HAP-1 (cell line): ENCODE measurements around the gene FBXW12.

Experiments used
- DNase-seq, 2 experiments: peaks; one replicate each; pipeline ENCODE4 v3.0.0-alpha.2; 2016 to 2020; ENCODE audit warnings: low spot score in 2 of 2
- H3K27me3 ChIP-seq: fragments of 250-450 bp; sonication (Bioruptor Pico); 2 replicates; pipeline ENCODE4 v1.5.1; 2020; ENCODE audit warnings: low read depth, mild to moderate bottlenecking, moderate library complexity
- H3K36me3 ChIP-seq: fragments of 250-450 bp; sonication (Bioruptor Pico); replicated peaks from 2 replicates; pipeline ENCODE4 v1.5.1; 2020; ENCODE audit warnings: mild to moderate bottlenecking
- H3K4me1 ChIP-seq: fragments of 250-450 bp; sonication (Bioruptor Pico); 2 replicates; pipeline ENCODE4 v1.5.1; 2020; ENCODE audit warnings: mild to moderate bottlenecking
- H3K4me3 ChIP-seq: fragments of 250-450 bp; sonication (Bioruptor Pico); 2 replicates; pipeline ENCODE4 v1.5.1; 2020; ENCODE audit warnings: mild to moderate bottlenecking, moderate library complexity
- H3K9me3 ChIP-seq: fragments of 250-450 bp; sonication (Bioruptor Pico); 2 replicates; pipeline ENCODE4 v1.5.1; 2020; ENCODE audit warnings: mild to moderate bottlenecking, moderate library complexity
- in situ Hi-C: fragments of 300-500 bp; cut with MboI; formaldehyde crosslinking; loops from 3 replicates; pipeline ENCODE4 v1.14.3; 2020; ENCODE audit warnings: low sequenced_read_pairs, inconsistent platforms, mixed read lengths

The FBXW12 gene

GRCh38 chr3:48416091-48416505, 44.1 kb downstream of the FBXW12 start:
- no peaks in the 10 kb centered on the region for H3K9me3 ChIP-seq
- no peaks in the 10 kb centered on the region for H3K4me1 ChIP-seq
- peaks cover 6% of the 10 kb centered on the region; the same call in 1 of the 2 replicates for H3K36me3 ChIP-seq
- H3K4me3 ChIP-seq = no peak overlapping the region
- in situ Hi-C loops = no loop called here
- no peak for DNase-seq
- no peaks in the 10 kb centered on the region for H3K27me3 ChIP-seq

GRCh38 chr3:48416546-48416945, 44.5 kb downstream of the FBXW12 start:
- in situ Hi-C loops = no loop called here
- H3K36me3 ChIP-seq = peaks cover 6% of the 10 kb centered on the region; the same call in 1 of the 2 replicates
- H3K9me3 ChIP-seq = no peaks in the 10 kb centered on the region

GRCh38 chr3:48417529-48418108, 45.6 kb downstream of the FBXW12 start:
- no peak overlapping the region for H3K4me3 ChIP-seq
- H3K27me3 ChIP-seq = no peaks in the 10 kb centered on the region
- H3K4me1 ChIP-seq = no peaks in the 10 kb centered on the region
- in situ Hi-C loops = no loop called here
- no peak for DNase-seq
- H3K36me3 ChIP-seq = peaks cover 6% of the 10 kb centered on the region; the same call in 1 of the 2 replicates
- no peaks in the 10 kb centered on the region for H3K9me3 ChIP-seq

More at GRCh38 chr3:48416546-48416945, 44.5 kb downstream of the FBXW12 start:
- no peaks in the 10 kb centered on the region for H3K27me3 ChIP-seq
- DNase-seq = no peak
- no peaks in the 10 kb centered on the region for H3K4me1 ChIP-seq
- H3K4me3 ChIP-seq = no peak overlapping the region

GRCh38 chr3:48418140-48418539, 46.1 kb downstream of the FBXW12 start:
- DNase-seq = no peak
- Histone ChIP-seq H3K36me3 (peaks cover 6% of the 10 kb centered on the region; the same call in 1 of the 2 replicates), H3K9me3 (no peaks in the 10 kb centered on the region), H3K4me3 (no peak overlapping the region), H3K4me1 (no peaks in the 10 kb centered on the region), H3K27me3 (no peaks in the 10 kb centered on the region)
- in situ Hi-C loops = no loop called here

- Histone ChIP-seq H3K4me1 (no peaks in the 10 kb centered on the region), H3K9me3 (no peaks in the 10 kb centered on the region), H3K36me3 (peaks cover 6% of the 10 kb centered on the region; the same call in 1 of the 2 replicates), H3K27me3 (no peaks in the 10 kb centered on the region), H3K4me3 (no peak overlapping the region)
- in situ Hi-C loops = no loop called here
- DNase-seq = no peak
These were observed 46.6 kb downstream of the FBXW12 start for GRCh38 chr3:48418651-48419050.

GRCh38 chr3:48419149-48419548, 47.1 kb downstream of the FBXW12 start:
- H3K4me3 ChIP-seq = no peak overlapping the region
- no peak for DNase-seq
- H3K9me3 ChIP-seq = no peaks in the 10 kb centered on the region
- H3K27me3 ChIP-seq = no peaks in the 10 kb centered on the region
- peaks cover 6% of the 10 kb centered on the region; the same call in 1 of the 2 replicates for H3K36me3 ChIP-seq
- in situ Hi-C loops = no loop called here
- no peaks in the 10 kb centered on the region for H3K4me1 ChIP-seq

GRCh38 chr3:48419597-48419996, 47.6 kb downstream of the FBXW12 start:
- Histone ChIP-seq H3K4me3 (no peak overlapping the region), H3K9me3 (no peaks in the 10 kb centered on the region), H3K4me1 (no peaks in the 10 kb centered on the region), H3K27me3 (no peaks in the 10 kb centered on the region), H3K36me3 (peaks cover 3% of the 10 kb centered on the region; the same call in 1 of the 2 replicates)
- in situ Hi-C loops = no loop called here
- no peak for DNase-seq

- Histone ChIP-seq H3K4me1 (no peaks in the 10 kb centered on the region), H3K27me3 (no peaks in the 10 kb centered on the region), H3K9me3 (no peaks in the 10 kb centered on the region), H3K4me3 (no peak overlapping the region), H3K36me3 (no peaks in the 10 kb centered on the region)
- DNase-seq = no peak
- in situ Hi-C loops = no loop called here
These were observed 48.5 kb downstream of the FBXW12 start for GRCh38 chr3:48420561-48420960.

- H3K4me1 ChIP-seq = no peaks in the 10 kb centered on the region
- in situ Hi-C loops = no loop called here
- DNase-seq = no peak
- no peak overlapping the region for H3K4me3 ChIP-seq
- H3K9me3 ChIP-seq = no peaks in the 10 kb centered on the region
- H3K36me3 ChIP-seq = no peaks in the 10 kb centered on the region
- no peaks in the 10 kb centered on the region for H3K27me3 ChIP-seq
These were observed 50.3 kb downstream of the FBXW12 start for GRCh38 chr3:48422272-48422671.

GRCh38 chr3:48422681-48423080, 50.7 kb downstream of the FBXW12 start:
- Histone ChIP-seq H3K9me3 (no peaks in the 10 kb centered on the region), H3K36me3 (no peaks in the 10 kb centered on the region), H3K27me3 (no peaks in the 10 kb centered on the region), H3K4me3 (no peak overlapping the region), H3K4me1 (no peaks in the 10 kb centered on the region)
- no peak for DNase-seq
- in situ Hi-C loops = no loop called here

- Histone ChIP-seq H3K4me1 (peaks cover 4% of the 10 kb centered on the region), H3K27me3 (no peaks in the 10 kb centered on the region), H3K4me3 (no peak overlapping the region), H3K36me3 (no peaks in the 10 kb centered on the region), H3K9me3 (no peaks in the 10 kb centered on the region)
- no peak for DNase-seq
- in situ Hi-C loops = no loop called here
These were observed 51.3 kb downstream of the FBXW12 start for GRCh38 chr3:48423241-48423882.

GRCh38 chr3:48423883-48424695, 52.1 kb downstream of the FBXW12 start:
- no peaks in the 10 kb centered on the region for H3K27me3 ChIP-seq
- no peaks in the 10 kb centered on the region for H3K36me3 ChIP-seq
- in situ Hi-C loops = no loop called here
- H3K9me3 ChIP-seq = no peaks in the 10 kb centered on the region
- H3K4me3 ChIP-seq = no peak overlapping the region
- no peak for DNase-seq
- H3K4me1 ChIP-seq = peaks cover 5% of the 10 kb centered on the region

- no peaks in the 10 kb centered on the region for H3K27me3 ChIP-seq
- no peak overlapping the region for H3K4me3 ChIP-seq
- no peak for DNase-seq
- H3K9me3 ChIP-seq = no peaks in the 10 kb centered on the region
- peaks cover 9% of the 10 kb centered on the region for H3K4me1 ChIP-seq
- in situ Hi-C loops = no loop called here
- no peaks in the 10 kb centered on the region for H3K36me3 ChIP-seq
These were observed 53.3 kb downstream of the FBXW12 start for GRCh38 chr3:48425281-48425812.
